ENCODE data around the gene CMTR2.
"Not testable (repeated sequence)": the region's sequence is repeated elsewhere in the genome, so short reads cannot be mapped to it uniquely, and the experiment has no call there.

Gene CMTR2, protein sequence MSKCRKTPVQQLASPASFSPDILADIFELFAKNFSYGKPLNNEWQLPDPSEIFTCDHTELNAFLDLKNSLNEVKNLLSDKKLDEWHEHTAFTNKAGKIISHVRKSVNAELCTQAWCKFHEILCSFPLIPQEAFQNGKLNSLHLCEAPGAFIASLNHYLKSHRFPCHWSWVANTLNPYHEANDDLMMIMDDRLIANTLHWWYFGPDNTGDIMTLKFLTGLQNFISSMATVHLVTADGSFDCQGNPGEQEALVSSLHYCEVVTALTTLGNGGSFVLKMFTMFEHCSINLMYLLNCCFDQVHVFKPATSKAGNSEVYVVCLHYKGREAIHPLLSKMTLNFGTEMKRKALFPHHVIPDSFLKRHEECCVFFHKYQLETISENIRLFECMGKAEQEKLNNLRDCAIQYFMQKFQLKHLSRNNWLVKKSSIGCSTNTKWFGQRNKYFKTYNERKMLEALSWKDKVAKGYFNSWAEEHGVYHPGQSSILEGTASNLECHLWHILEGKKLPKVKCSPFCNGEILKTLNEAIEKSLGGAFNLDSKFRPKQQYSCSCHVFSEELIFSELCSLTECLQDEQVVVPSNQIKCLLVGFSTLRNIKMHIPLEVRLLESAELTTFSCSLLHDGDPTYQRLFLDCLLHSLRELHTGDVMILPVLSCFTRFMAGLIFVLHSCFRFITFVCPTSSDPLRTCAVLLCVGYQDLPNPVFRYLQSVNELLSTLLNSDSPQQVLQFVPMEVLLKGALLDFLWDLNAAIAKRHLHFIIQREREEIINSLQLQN

DNA sequence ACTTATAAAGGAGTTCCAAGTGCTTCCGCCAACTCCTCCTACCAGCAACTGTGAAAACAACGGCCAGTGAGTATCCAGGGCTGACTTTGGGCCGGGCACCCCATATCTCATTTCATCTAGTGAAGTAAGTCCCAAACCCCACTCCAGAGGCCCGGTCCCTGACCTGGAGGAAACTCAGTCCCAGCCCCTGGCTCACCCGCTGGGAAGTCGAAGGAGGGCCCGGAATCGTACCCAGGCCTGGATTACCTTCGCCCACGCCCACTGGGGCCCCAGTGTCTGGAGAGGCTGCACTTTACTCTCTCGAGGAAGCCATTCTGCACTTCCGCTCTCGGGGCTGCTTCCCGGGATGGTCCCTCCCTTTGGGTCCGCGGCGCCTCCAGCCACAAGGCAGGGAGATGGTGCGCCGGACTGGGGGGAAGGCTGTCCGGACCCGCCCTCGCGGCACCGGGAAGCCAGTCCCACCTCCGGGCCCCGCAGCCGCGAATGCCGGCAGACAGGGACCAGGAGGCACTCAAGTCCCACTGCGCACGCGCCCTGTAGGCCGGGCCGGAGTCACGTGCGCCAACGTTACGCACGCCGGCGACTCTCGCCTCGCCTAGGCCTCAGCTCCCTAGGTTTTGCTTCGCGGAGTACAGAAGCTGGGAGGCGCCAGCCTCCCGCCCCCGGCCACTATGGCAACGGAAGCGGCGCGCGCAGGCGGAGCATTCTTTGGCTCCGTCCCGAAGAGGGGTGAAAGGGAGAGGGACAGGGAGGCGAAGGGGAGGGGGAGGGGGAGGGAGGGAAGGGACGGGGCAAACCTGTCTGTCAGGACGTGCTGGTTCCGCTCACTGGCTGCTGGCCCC is at the start of gene CMTR2:
Gene CMTR2, minus strand, starts transcription at position 513 of the 842 bp plus-strand sequence. CDS start 3,482 bp downstream, outside the sequence.
- in situ Hi-C loops (cut with HindIII; ENCODE audit: low sequenced_read_pairs): no loop called here

DNA sequence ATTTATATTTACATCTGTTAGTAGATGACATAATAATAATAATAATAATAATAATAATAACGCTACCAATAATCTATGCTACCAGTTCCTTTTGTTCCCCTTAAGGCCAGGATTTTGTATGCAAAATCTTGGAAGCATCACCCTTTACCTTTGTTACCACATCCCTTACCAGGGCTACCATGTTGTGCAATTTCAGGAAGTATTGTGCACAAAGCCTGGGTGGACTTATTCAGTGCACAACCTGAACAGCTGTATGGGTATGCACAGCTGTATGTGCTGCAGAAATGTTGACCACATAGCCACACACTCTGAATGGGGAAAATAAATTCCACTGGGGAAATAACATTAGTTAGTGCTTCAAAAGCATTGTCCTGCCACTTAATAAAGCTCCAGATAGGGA is 49.4 kb upstream of the CMTR2 start:
- in situ Hi-C loops (cut with HindIII; ENCODE audit: low sequenced_read_pairs): no loop called here

DNA sequence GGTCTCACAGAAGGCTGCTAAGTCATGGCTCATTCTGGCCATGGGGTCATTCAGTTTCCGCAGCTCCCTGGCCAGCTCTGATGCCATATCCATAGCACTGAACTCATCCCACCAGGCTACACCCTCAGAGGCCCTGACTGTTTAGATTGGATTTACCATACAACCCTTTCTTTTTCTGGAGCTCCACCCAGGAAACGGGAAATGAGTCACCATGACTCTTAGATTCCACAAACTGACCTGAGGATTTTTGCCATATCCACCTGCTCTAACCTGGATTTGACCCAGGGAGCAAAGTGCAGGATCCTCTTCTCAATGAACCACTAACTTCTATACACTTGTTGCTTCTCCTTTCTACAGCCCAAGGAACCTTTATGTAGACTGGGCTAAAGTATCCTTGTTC is 49.0 kb upstream of the CMTR2 start:
- in situ Hi-C loops (cut with HindIII; ENCODE audit: low sequenced_read_pairs): no loop called here

DNA sequence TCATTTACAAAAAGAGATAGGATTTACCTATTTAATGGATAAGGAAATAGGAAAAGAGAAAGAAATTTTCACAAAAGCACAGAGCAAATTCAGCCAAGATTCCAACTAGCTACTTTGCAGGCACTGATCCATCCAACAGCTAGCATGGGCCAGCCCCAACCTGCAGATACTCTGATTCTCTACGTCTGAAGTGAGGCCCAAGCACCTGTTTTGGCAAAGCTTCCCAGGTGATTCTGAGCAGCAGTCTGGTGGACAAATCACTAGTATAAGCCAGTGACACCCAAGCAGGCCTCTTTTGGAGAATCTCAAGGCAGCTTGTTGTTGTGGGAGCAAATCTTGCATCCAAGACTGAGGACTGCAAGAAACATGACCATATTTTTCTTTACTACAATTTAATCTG is 48.4 kb upstream of the CMTR2 start:
- in situ Hi-C loops (cut with HindIII; ENCODE audit: low sequenced_read_pairs): no loop called here

DNA sequence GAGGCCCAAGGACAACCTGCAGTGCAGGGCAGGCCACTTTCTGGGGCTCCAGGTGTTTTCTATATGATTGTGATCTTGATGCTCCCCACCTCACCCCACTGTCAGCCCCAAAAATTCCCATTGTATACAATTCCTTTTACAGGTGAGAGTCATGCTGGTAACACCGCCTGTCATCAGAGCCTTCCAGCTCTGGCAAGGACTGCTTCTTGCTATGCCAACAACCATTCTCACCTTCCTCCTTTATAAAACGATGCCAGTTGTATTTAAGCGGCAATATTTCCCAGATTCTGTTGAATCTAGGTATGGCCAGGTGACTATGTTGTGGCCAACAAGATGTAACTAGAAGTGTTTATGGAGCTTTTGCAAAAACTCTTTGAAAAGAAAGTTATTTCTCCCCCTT is 38.9 kb upstream of the CMTR2 start:
- in situ Hi-C loops (cut with HindIII; ENCODE audit: low sequenced_read_pairs): no loop called here

DNA sequence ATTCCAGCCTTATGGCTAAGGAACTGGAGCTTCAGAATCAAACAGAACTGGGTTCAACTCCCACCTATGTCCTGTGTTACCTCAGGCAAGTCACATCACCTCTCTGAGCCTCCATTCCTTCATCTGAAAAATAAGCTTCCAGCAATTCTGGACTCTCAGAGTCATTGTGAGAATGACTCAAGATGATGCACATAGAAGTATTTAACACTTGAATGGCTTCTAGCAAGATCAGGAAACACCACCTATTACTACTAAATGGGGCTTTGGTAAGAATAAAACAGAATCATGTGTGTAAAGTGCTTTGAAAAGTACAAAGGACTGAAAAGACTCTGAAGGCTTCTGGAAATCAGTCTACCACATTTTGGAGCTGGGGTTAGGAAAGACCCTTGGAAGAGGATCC is 38.5 kb upstream of the CMTR2 start:
- in situ Hi-C loops (cut with HindIII; ENCODE audit: low sequenced_read_pairs): no loop called here

DNA sequence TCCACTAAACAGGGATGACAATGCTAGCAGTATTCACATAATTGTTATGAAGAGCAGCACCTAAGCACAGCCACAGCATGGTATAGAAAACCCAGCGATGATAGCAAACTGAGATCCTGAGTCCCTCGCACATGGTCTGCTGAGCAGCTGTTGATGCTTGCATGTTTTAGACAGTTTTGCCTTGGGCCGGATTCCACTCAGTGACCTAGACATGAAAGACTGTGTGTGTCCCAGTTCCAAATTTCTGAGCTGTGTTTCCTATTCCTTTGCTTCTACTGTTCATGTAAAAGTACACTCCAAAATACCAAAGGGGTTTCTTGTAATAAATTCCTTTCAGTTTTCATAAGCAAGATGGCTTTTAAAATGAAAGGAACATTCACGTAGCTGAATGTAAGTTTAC is 30.8 kb upstream of the CMTR2 start:
- in situ Hi-C loops (cut with HindIII; ENCODE audit: low sequenced_read_pairs): no loop called here

DNA sequence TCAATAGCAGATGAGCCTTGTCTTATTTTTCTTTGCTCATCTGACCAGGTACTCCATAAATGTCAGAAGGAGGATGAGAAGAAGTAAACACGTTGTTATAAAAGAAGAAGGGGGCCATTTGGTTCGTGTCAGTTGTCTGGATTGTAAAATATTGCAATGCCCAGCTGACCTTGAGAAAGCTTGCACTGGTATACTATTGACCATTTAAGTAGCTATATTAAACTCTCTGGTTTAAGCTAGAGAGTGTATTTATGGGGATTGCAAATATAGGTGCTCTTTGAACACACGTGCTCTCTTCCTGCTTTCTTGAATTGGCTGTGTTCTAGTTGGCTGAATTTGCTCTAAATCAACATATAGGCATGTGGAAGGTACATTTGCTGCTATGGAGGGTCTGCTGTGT is 26.1 kb upstream of the CMTR2 start:
- in situ Hi-C loops (cut with HindIII; ENCODE audit: low sequenced_read_pairs): no loop called here

DNA sequence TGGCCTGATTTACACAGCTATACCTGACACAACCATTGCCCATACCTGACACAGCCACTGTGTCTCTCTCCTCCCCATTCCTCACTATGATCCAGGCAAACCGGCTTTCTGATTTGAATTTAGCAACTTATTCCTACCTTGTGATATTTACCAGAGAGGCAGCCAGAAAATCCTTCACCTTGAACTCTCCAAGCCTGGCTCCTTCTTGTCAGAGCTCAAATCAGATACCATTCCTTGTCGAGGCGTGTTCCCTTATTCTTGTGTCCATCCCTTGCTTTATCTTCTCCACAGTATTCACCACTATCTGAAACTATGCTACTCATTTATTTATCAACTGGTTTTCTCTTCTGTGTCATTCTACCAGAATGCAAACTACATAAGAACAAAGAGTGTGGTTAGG is 24.4 kb upstream of the CMTR2 start:
- in situ Hi-C loops (cut with HindIII; ENCODE audit: low sequenced_read_pairs): not testable (repeated sequence)

DNA sequence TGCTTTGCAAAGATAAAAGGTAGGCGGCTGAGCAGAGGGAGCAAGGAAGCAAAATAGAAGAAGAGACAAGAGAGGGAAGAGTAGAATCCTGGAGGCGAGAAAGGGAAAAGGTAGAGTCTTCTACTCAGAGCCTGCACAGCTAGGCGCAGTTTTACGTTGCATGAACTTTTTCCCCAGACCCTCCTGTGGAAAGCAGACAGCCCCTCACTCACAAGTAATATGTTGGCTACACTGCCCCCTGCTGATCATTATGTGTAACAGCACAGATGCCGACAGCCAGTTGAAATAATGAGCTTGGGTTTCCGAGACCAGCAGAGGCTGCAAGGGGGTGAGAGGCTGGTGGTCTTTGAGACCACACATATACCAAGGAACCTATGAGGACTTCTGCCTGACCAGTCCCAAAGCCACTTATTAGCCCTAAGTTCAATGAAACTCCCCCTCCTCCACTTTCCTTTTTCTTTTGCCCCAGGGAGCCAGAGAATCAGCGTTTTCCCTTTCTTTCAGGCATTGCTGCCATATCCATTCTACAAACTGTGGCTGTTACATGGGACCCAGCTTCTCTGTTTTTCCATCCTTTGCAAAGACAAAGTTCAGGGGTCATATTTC is 22.5 kb upstream of the CMTR2 start:
- in situ Hi-C loops (cut with HindIII; ENCODE audit: low sequenced_read_pairs): no loop called here

DNA sequence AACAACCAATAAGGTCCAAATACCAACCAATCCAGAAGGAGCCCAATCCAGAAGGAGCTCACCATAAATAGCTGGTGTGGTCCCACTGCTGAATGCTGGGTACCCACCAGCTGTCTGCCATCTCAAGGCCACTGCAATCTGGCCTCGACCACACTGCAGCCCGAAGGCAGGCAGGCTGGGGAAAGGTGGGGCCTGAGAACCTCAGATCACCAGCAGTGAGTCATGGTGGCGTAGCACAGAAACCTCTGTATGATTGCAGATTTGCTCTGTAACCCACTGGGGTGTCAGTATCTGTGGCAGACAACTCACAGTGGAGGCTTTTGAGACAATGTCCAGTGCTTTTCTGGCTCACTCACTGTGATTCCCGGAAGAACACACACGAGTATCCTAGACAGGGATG is 14.7 kb upstream of the CMTR2 start:
- in situ Hi-C loops (cut with HindIII; ENCODE audit: low sequenced_read_pairs): loop anchor here (5.0 kb wide), 1 partner anchor 68 kb away; no protein-coding TSS in a partner anchor

DNA sequence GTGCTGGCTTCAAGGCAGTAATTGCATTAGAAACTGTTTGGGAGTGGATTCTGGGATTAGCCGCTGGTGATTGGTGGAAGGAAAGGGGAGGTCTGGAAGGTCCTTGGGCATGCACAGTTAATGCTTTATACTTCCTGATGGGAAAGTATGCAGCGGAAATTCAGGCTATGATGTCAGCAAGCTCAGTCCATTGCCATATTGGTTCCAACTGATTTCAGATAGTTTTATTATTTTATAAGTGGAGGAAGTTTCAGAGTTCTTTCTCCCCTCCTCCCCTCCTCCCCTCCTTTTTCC is 8.1 kb upstream of the CMTR2 start:
- in situ Hi-C loops (cut with HindIII; ENCODE audit: low sequenced_read_pairs): no loop called here

DNA sequence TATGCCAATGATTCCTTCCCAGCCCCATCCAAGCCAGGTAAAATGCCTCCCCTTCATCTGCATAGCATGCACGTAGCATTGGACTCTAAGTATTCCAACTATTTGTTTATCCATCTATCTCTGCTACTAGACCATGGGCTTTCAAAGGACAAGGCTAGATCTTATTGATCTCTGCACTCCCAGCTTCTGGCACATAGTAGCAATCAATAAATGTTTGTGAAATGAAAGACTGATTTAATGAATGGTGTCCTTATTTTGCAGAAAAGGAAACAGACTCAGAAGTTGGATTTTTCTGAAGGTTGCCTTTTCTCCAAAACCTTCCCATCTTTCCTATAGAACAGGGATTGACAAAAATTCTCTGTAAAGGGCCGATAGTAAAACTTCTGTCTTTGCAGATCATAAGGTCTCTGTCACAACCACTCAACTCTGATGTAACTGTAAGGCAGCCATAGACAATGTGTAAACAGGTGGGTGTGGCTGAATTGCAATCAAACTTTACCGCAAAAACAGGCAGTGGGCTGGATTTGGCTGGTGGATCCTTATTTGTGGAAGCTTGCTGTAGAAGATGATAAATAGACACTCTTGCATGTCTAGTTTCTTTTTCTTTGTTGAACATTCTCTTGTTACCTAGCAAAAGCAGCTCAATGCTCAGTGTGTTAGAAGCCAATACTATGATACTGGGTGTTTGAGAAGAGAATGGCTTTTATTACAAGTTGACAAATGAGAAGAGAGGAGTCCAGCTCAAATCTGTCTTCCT is 7.6 kb upstream of the CMTR2 start:
- in situ Hi-C loops (cut with HindIII; ENCODE audit: low sequenced_read_pairs): no loop called here

DNA sequence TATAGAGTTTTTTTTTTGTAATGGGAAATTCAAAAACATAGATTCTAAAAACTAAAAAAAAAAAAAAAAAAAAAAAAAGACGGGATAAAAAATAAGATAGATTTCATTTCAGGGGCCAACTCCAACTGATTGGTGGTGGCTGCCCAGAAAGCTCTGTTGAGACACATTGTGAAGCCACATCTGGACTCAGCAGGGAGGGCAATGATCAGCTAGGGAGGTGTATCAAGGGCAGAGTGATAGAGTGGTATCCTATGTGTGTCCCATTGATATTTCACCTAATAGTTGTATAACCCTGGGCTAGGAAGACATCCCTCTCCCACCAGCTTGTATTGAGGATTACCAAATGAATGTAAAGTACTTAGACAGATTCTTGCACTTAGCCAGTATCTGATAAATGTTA is 6.7 kb upstream of the CMTR2 start:
- in situ Hi-C loops (cut with HindIII; ENCODE audit: low sequenced_read_pairs): no loop called here

DNA sequence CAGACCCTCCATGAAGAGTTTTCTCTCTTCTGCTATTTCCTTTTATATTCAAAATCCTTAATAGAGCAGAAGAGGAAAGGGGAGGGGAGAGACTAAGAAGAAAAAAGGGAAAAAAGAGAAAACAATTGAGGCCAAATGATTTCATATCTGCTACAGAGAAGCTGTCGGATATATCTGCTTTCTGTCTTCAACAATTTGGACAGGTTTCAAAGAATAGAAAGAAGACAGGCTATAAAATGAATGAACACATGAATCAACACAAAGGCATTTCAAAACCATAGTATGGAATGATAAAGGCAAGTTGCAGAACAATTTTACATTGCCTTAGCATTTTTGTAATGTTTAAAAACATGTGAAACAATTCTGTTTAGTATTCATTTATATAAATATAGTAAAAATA is 4.7 kb upstream of the CMTR2 start:
- in situ Hi-C loops (cut with HindIII; ENCODE audit: low sequenced_read_pairs): no loop called here

DNA sequence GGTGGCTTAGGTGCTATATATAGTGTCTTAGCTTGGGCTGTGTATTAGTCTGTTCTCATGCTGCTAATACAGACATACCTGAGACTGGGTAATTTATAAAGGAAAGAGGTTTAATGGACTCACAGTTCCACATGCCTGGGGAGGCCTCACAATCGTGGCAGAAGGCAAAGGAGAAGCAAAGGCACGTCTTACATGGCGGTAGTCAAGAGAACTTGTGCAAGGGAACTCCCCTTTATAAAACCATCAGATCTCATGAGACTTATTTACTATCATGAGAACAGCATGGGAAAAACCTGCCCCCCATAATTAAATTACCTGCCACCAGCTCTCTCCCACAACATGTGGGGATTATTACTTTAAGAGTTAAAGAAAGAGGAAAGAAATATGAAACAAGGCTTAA is 2.9 kb upstream of the CMTR2 start:
- in situ Hi-C loops (cut with HindIII; ENCODE audit: low sequenced_read_pairs): not testable (repeated sequence)

DNA sequence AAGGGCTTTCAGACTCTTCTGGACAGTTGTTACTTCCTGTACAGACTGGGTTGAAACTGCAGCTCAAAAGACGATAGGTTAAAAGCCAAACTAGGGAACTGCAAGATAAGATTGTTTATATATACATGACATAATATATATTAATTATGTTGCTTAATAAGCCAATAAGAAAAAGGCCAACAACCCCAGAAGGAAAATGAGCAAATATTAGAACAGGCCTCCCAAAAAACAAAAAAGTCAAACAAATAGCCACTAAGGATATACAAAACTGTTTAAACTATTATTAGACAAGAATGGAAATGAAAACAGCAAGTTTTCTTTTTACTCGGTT is 495 bp upstream of the CMTR2 start:
- in situ Hi-C loops (cut with HindIII; ENCODE audit: low sequenced_read_pairs): no loop called here

DNA sequence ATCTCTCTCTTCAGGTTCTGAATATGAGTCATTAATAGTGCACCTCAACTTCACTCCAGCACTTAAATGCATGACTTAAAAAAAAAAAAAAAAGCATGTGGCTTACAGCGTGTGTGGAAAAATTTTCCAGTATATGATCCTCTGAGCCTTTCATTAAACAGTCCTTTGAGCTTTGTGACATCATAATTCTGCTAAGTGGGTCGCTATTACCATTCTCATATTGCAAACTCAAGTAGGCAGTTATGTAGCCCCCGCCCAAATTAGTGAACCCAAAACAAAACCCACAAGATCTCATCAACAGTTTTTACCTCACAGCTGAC is 672 bp downstream of the CMTR2 start:
- in situ Hi-C loops (cut with HindIII; ENCODE audit: low sequenced_read_pairs): no loop called here

DNA sequence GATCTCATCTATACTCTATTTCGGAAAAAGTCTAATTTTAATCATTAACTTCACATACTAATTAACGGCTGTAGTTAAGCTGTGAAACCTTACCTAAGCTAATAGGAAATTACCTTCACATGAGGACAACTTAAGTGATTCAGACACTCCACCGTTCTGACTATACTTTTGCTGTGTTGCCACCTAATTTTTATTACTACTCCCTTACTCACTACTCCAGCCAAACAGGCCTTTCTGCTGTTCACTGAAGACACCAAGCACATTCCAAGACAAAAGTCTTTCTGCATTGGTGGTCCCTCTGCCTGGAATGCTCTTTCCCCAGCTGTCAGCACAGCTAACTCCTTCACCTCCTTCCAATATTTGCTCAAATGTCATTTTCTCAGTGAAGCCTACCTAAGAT is 1.3 kb downstream of the CMTR2 start:
- in situ Hi-C loops (cut with HindIII; ENCODE audit: low sequenced_read_pairs): no loop called here

DNA sequence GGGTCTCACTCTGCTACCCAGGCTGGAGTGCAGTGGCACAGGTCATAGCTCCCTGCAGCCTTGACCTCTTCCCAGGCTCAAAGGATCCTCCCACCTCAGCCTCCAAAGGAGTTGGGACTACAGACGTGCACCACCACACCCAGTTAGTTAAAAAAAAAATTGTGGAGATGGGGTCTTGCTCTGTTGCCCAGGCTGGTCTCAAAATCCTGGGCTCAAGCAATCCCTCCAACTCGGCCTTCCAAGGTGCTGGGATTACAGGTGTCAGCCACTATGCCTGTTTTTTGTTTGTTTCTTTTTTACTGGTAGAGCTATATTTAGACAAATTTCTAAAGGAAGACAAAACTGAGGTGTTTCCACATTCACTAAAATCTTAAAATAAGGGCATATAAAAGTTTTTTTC is 1.7 kb downstream of the CMTR2 start:
- in situ Hi-C loops (cut with HindIII; ENCODE audit: low sequenced_read_pairs): no loop called here

DNA sequence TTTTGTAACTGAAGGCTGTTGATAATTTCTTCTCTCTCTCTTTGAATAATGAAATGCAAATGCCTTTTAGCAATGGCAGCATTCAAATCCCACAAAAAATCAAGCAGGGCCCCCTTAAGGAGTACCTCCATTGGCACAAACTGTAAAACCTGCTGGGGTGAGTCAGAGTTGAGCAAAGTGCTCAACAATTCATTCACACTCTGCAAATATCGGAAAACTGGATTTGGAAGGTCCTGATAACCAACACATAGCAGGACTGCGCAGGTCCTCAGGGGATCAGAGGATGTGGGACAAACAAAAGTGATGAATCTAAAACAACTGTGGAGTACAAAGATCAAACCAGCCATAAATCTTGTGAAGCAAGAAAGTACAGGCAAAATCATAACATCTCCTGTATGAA is 5.6 kb downstream of the CMTR2 start:
- in situ Hi-C loops (cut with HindIII; ENCODE audit: low sequenced_read_pairs): no loop called here
